Lung (tissue), 12 donors: ENCODE results near the gene RADIL. TPM values are rescaled to one million over a fixed set of nuclear protein-coding genes. Genes with fewer than 3 reads are reported as not detected.

Experiments used
- ATAC-seq: fragments of 200-7000 bp; cut with Tn5 transposase; one replicate; pipeline ENCODE4 v1.9.1; 2020; ENCODE audit warnings: moderate number of reproducible peaks; ENCODE audit not compliant: insufficient read depth, low FRiP score
- DNase-seq, 3 donors: peaks; one replicate each; pipeline ENCODE4 v3.0.0-alpha.2; 2013 to 2017
- H3K27ac ChIP-seq, 2 donors: one replicate each; pipeline ENCODE4 v1.5.1; 2013; ENCODE audit warnings: mild to moderate bottlenecking in 2 of 2, moderate library complexity in 2 of 2, control low read depth in 1 of 2, inconsistent platforms in 1 of 2, low read depth in 1 of 2, low read length in 1 of 2
- H3K27me3 ChIP-seq, 3 donors: one replicate each; pipeline ENCODE4 v1.5.1; 2013; ENCODE audit warnings: low read length in 2 of 3; ENCODE audit not compliant: control insufficient read depth in 3 of 3, insufficient read depth in 3 of 3
- H3K36me3 ChIP-seq, 4 donors: one replicate each; pipeline ENCODE4 v1.5.1; 2013; ENCODE audit warnings: low read length in 4 of 4, mild to moderate bottlenecking in 1 of 4, moderate library complexity in 1 of 4; ENCODE audit not compliant: control insufficient read depth in 4 of 4, insufficient read depth in 4 of 4
- H3K4me1 ChIP-seq, 5 donors: one replicate each; pipeline ENCODE4 v1.5.1; 2013; ENCODE audit warnings: low read length in 5 of 5, mild to moderate bottlenecking in 2 of 5, moderate library complexity in 1 of 5; ENCODE audit not compliant: control insufficient read depth in 5 of 5, insufficient read depth in 5 of 5
- H3K4me3 ChIP-seq: one replicate; pipeline ENCODE4 v1.5.1; 2013; ENCODE audit warnings: mild to moderate bottlenecking, control low read depth, moderate library complexity
- H3K9ac ChIP-seq, 2 donors: one replicate each; pipeline ENCODE4 v1.5.1; 2013; ENCODE audit warnings: low read length in 2 of 2, control low read depth in 1 of 2; ENCODE audit not compliant: insufficient read depth in 1 of 2
- H3K9me3 ChIP-seq, 4 donors: one replicate each; pipeline ENCODE4 v1.5.1; 2013; ENCODE audit warnings: low read length in 3 of 4, mild to moderate bottlenecking in 1 of 4, moderate library complexity in 1 of 4; ENCODE audit not compliant: control insufficient read depth in 4 of 4, insufficient read depth in 3 of 4
- CTCF ChIP-seq: IDR thresholded peaks from 2 replicates; pipeline ENCODE4 v1.5.1; 2012; ENCODE audit warnings: mild to moderate bottlenecking; ENCODE audit errors: control extremely low read depth, extremely low read depth
- WGBS, 2 donors: extraction: QIAGEN DNeasy Blood & Tissue Kit; methylation state at CpG; one replicate each; pipeline ENCODE4 v1.1.7; 2013; 5-methylcytosine and 5-hydroxymethylcytosine counted together
- polyA plus RNA-seq, 2 donors: library from polyadenylated mRNA; stranded (reverse); fragments of 200-250 nt; gene quantifications; one replicate each; pipeline ENCODE4 v1.2.1, GENCODE V29; 2013
- total RNA-seq, 2 donors: library from RNA; depleted of rRNA in 1 of 2; stranded (reverse); fragments of >200 nt in 1 of 2; gene quantifications; one replicate each; pipeline ENCODE4 v1.2.1, GENCODE V29; 2014 to 2021
- donor health status: control.
- donor health status: control.
- donor health status: Bipolar disorder and iron deficiency.
- donor health status: healthy.
- donor health status: DM: yes; HTN: yes; CAD: no.

The RADIL gene
- total and polyA plus RNA-seq, 4 donors, result 3.7 to 9.3 (median 6.3) TPM

DNA sequence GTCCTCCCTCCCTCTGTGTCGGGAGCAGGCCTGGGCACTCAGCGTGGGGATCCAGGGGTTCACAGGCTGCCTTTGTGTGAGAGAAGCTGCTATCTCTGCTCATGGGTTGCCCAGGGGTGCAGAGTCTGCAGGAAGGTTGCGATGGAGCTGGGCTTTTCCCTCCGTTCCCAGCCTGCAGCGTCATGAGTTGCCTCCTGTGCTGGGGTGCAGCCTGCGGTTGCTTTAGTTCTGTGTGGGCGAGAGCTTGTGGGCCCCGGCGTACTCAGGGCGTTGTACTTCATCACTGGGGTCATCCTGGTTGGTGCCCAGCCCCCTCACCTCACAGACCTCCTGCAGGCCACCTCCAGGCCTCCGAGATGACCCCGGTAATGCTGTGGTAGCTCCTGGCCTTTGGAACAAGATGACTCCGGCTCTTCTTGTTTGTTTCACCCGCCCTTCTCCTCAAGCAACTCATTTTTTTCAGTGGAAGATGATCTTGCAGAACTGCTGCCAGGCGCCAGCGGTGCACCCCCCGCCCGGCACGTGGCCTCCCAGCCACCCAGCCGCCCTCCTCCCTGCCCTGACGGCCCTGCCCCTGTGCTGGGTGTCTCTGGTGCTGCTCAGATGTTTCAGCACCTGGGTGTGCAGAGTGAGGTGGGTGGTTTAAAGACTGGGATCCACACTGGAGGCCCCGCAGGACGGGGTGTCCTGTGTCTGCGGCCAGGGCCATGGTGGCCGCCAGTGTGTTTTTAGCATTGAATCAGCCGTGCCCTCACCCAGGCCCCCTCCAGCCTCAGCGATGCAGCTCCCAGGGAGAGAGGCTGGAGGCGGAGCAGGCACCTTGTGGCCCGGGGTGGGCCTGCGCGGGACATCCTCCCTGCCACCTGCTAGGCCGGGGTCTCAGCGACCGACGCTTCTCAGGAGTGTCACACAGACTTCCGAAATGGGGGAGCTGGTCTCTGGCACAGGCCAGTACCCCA lies 100.9 kb downstream of the RADIL start:
- Histone ChIP-seq H3K36me3 (peaks cover 2 to 65% (median 12%) of the 10 kb centered on the region in 4 donors), H3K27me3 (no peaks in the 10 kb centered on the region), H3K4me1 (peaks cover 0 to 2% (median 0%) of the 10 kb centered on the region in 5 donors), H3K27ac (no peak overlapping the region), H3K9ac (no peak overlapping the region), H3K4me3 (no peak overlapping the region), H3K9me3 (no peaks in the 10 kb centered on the region)
- 94% methylated on average over 36 of the region's 36 CpGs for WGBS, 2 donors
- no peak for TF ChIP-seq CTCF
- DNase-seq, result no peak
- ATAC-seq, result no peak

DNA sequence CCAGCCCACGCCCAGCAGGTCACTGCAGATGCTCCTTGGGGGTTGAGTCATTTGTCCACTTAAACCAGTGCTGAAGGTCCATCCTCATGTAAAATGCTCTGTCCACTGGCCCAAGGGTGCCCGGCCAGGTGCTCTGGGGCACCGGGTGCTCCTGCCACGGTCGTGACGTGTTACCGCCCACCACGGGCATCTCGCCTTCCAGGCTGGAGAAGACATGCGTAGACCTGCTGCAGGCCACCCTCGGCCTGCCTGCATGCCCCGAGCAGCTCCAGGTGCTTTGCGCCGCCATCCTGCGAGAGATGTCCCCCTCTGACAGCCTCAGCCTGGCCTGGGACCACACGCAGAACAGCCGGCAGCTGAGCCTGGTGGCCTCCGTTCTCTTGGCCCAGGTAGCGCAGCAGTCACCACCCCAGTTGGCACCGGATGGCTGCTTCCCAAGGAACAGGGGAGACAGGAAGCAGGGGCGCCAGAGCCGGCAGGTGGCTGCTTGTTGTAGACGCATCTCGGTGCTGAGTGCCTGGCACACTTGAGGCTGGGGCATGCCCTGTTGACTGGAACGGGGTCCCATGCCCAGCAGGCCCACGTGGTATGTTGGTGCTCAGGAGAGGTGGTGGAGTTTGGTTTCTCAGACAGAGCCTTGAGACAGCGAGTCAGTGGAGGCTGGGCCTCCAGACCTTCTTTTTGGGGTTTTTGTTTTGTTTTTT lies 102.0 kb downstream of the RADIL start:
- Histone ChIP-seq H3K36me3 (peaks cover 2 to 56% (median 10%) of the 10 kb centered on the region in 4 donors), H3K4me1 (peaks cover 0 to 8% (median 0%) of the 10 kb centered on the region in 5 donors), H3K27ac (no peak overlapping the region), H3K4me3 (no peak overlapping the region), H3K27me3 (no peaks in the 10 kb centered on the region), H3K9me3 (no peaks in the 10 kb centered on the region), H3K9ac (no peak overlapping the region)
- DNase-seq, result no peak
- TF ChIP-seq CTCF, result no peak
- 93 to 95% methylated on average over 27 of the region's 27 CpGs for WGBS, 2 donors
- no peak for ATAC-seq

DNA sequence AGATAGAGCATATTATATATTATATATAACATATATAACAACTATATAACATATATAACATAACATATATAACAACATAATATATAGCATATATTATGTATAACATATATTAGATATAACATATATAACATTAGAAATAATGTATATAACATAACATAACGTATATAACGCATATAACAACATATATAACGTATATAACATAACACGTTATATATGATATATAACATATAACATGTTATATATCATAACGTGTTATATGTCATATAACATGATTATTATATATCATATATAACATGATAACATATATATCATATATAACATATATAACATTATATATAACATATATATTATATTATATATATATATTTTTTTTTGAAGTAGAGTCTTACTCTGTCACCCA lies 104.4 kb downstream of the RADIL start:
- H3K27me3 ChIP-seq, result no peaks in the 10 kb centered on the region
- ATAC-seq (no peak), DNase-seq (no peak)
- H3K9ac ChIP-seq, result no peak overlapping the region
- peaks cover 2 to 35% (median 7%) of the 10 kb centered on the region in 4 donors for H3K36me3 ChIP-seq
- no peaks in the 10 kb centered on the region for H3K9me3 ChIP-seq
- no peak overlapping the region for H3K4me3 ChIP-seq
- peaks cover 5 to 16% (median 7%) of the 10 kb centered on the region in 5 donors for H3K4me1 ChIP-seq
- no peak for TF ChIP-seq CTCF
- WGBS, 2 donors, result 94 to 95% methylated on average over 5 of the region's 5 CpGs
- H3K27ac ChIP-seq, result no peak overlapping the region
